DOHH2 (cell line): ENCODE results near the gene ARHGAP33.

Experiments
- CTCF ChIP-seq: fragments of 200-600 bp; sonication (generic); IDR thresholded peaks from one replicate; pipeline ENCODE4 v1.5.1; 2014; ENCODE audit warnings: antibody characterized with exemption, mild to moderate bottlenecking, low read depth, low read length; ENCODE audit not compliant: poor library complexity, severe bottlenecking
- EZH2phosphoT487 ChIP-seq: fragments of 200-600 bp; sonication (generic); IDR thresholded peaks from 2 replicates; pipeline ENCODE4 v1.6.1; 2017; ENCODE audit warnings: borderline replicate concordance, mild to moderate bottlenecking, antibody characterized with exemption, low read length, moderate library complexity, mixed read lengths

DNA sequence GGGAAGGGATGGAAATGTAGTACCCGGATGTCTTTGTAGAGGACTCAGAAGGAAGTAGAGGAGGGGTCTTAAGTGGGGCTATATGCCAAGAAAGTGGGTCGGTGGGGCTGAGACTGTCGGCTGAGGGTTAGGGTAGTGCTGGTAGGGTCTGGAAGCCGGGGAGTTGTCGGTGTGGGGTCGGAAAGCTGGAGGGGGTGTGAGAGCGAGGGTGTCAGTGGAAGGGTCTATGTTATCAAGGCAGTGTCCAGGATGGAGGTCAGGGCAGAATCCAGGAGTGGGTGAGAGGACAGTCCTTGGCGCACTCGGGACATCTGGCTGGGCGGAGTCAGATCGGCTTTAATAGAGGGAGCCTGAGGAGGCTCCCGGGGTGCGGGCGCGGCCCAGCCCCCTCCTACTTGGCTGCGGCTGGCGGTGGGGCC, 20.2 kb upstream of the ARHGAP33 start:
- TF ChIP-seq CTCF (no peak), EZH2phosphoT487 (no peak)
